ENCODE data around the gene RCOR1.
A peak's percentile ranks its signal among the peaks of the same experiment; 100 is the strongest.

- TF ChIP-seq CTCF (IDR thresholded peaks at IDR 0.05; ENCODE audit: insufficient read depth, low read length) (no peak), GABPA (IDR thresholded peaks at IDR 0.05; ENCODE audit: low read depth) (no peak), SPI1 (IDR thresholded peaks at IDR 0.05; ENCODE audit: borderline replicate concordance, low read depth) (peak; percentile 53), POLR2AphosphoS5 (IDR thresholded peaks at IDR 0.05; ENCODE audit: low read depth) (no peak), REST (IDR thresholded peaks at IDR 0.05; ENCODE audit: insufficient replicate concordance, low read depth) (no peak)
Observed at GRCh38 chr14:102776761-102777710, 184.6 kb downstream of the RCOR1 start, which contains the start of gene TRAF3.

Data from HL-60 (cell line).